ENCODE measurements around the gene CXCL17.
A peak's percentile ranks its signal among the peaks of the same experiment; 100 is the strongest.

CXCL17 gene

GRCh38 chr19:42473686-42474085 is 30.9 kb upstream of the CXCL17 start:
- TF ChIP-seq CTCF (conservative IDR thresholded peaks at IDR 0.05; ENCODE audit: low read depth) = no peak
- POLR2A ChIA-PET (ENCODE audit: low non-redundant PET) = no interaction called here
- no peak for DNase-seq (ENCODE audit: low spot score)
- CTCF ChIA-PET = no interaction called here
- H3K27ac ChIP-seq = no peak overlapping the region

- DNase-seq (ENCODE audit: low spot score) = no peak
- no peak for TF ChIP-seq CTCF (conservative IDR thresholded peaks at IDR 0.05; ENCODE audit: low read depth)
- ChIA-PET POLR2A (ENCODE audit: low non-redundant PET) (no interaction called here), CTCF (interaction anchor here (0.7 kb wide), 1 partner anchor 14 kb away, joined by 3 read pairs; no protein-coding TSS in a partner anchor)
- H3K27ac ChIP-seq = no peak overlapping the region
These were observed 29.8 kb upstream of the CXCL17 start for GRCh38 chr19:42472402-42473147.

GRCh38 chr19:42471554-42472249 is 29.0 kb upstream of the CXCL17 start:
- ChIA-PET CTCF (interaction anchor here (0.7 kb wide), 1 partner anchor 13 kb away, joined by 3 read pairs; no protein-coding TSS in a partner anchor), POLR2A (ENCODE audit: low non-redundant PET) (no interaction called here)
- no peak overlapping the region for H3K27ac ChIP-seq
- no peak for TF ChIP-seq CTCF (conservative IDR thresholded peaks at IDR 0.05; ENCODE audit: low read depth)
- DNase-seq (ENCODE audit: low spot score) = no peak

- ChIA-PET POLR2A (ENCODE audit: low non-redundant PET) (interaction anchor here (0.6 kb wide), 1 partner anchor 49 kb away, joined by 3 read pairs; no protein-coding TSS in a partner anchor), CTCF (interaction anchor here (0.6 to 0.7 kb wide), 5 partner anchors 17 to 674 kb away, joined by 3 to 5 read pairs (median 4); no protein-coding TSS in a partner anchor)
- DNase-seq (ENCODE audit: low spot score) = no peak
- H3K27ac ChIP-seq = no peak overlapping the region
- TF ChIP-seq CTCF (conservative IDR thresholded peaks at IDR 0.05; ENCODE audit: low read depth) = no peak
These were observed 26.8 kb upstream of the CXCL17 start for GRCh38 chr19:42469311-42470235.

- CTCF ChIA-PET = no interaction called here
- H3K27ac ChIP-seq = peak overlapping the region; percentile 17; the same call in 1 of the 2 replicates
- no peak for TF ChIP-seq CTCF (conservative IDR thresholded peaks at IDR 0.05; ENCODE audit: low read depth)
- POLR2A ChIA-PET (ENCODE audit: low non-redundant PET) = no interaction called here
- peak; percentile 72 for DNase-seq (ENCODE audit: low spot score)
These were observed 25.6 kb upstream of the CXCL17 start for GRCh38 chr19:42468273-42468796.
